D341Med (cell line): ENCODE data around the gene SP100.
"Not testable (repeated sequence)": the region's sequence is repeated elsewhere in the genome, so short reads cannot be mapped to it uniquely, and the experiment has no call there.

Experiments
- DNase-seq: peaks from one replicate; pipeline ENCODE4 v3.0.0; 2012; ENCODE audit warnings: low spot score

The SP100 gene

DNA sequence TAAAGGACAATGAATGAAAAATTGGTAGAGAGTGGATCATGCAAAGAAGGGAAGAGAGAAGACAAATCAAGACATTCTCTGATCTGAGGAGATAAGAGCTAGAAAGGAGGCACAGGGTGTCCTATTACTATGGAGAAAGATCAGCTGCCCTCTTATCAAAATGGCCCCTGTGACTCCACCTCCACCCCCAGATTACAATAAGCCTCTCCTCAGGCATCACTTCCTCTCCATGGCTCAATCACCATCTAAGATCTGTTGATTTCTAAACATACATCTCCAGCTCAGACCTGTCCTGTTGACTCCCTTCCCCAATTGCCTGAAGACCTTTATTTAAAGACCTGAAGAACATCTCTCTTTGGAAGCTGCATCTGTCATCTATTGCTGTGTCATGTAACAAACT is 43.2 kb downstream of the SP100 start:
- DNase-seq: no peak

GRCh38 chr2:230471074-230471473 is 55.1 kb downstream of the SP100 start:
- DNase-seq: no peak

DNA sequence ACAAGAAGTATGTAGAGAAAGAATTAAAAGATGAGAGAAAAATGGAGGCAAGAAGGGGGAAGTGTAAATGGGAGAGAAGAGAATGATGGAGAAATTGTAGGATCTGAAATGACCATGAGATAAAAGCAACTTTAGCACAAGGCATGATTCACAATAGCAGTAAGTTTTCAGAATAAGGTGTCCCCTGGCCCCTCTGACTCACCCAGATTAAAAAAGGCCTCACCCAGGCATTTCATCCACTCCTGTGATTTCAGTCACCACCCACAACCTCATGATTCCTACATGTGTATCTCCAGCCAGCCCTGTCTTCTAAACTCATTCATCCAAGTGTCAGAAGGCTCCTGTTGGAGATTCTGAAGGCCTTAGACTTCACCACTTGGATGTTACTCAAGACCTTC is 56.6 kb downstream of the SP100 start:
- DNase-seq: no peak

GRCh38 chr2:230473378-230473777 is 57.4 kb downstream of the SP100 start:
- no peak for DNase-seq

- no peak for DNase-seq
These were observed 59.1 kb downstream of the SP100 start for GRCh38 chr2:230475143-230475542.

- no peak for DNase-seq
These were observed 69.9 kb downstream of the SP100 start for GRCh38 chr2:230485801-230486341.

- not testable (repeated sequence) for DNase-seq
These were observed 75.2 kb downstream of the SP100 start for GRCh38 chr2:230491219-230491618.

DNA sequence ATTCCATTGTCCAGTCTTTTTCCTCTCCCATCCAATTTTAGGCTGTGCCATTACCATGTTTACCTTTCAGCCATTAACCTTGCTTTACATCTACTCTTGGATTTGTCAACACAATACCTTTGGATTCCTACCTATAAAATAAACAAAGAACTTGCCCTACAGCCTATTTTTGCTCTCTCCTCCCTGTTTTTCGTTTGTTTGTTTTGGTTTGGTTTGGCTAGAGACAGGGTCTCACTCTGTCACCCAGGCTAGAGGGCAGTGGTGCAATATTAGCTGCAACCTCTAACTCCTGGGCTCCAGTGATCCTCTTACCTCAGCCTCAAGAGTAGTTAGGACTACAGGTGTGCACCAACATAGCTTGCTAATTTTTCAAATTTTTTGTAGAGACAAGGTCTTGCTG is 76.1 kb downstream of the SP100 start:
- no peak for DNase-seq

DNA sequence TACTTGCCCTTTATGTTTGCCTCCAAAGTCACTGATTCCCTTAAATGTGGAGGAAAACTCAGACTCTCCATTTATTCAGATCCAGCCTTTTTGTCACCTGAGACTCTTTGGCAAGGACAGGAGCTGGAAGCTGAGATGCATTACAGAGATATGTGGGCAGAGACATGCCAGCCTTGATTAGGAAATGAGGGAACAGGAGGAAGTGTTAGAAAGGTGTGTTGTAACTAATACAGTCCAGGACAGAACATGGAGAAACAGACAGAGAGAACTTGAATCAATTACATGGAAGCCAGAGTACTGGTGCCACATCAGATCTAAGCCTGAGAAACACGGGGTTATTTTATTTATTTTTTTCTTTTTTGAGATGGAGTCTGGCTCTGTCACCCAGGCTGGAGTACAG is 79.0 kb downstream of the SP100 start:
- no peak for DNase-seq

DNA sequence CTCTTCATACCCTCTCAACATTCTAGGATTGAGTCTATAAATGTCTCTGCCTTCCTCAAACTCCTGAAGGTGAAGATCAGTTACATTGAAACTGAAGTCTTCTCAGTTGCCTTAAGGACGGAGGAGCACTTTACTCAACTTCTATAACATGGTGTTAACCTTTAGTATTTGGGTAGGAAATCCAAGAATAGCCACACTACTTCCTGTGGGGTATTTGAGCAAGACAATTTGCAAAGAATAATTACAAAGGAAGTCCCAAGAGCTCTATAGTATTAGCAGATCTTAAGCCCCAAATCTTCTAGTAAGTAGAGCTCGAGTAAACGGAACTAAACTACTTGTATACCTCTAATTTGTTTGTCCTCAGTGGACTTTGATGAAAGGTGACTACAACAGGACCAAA is 80.9 kb downstream of the SP100 start:
- no peak for DNase-seq

DNA sequence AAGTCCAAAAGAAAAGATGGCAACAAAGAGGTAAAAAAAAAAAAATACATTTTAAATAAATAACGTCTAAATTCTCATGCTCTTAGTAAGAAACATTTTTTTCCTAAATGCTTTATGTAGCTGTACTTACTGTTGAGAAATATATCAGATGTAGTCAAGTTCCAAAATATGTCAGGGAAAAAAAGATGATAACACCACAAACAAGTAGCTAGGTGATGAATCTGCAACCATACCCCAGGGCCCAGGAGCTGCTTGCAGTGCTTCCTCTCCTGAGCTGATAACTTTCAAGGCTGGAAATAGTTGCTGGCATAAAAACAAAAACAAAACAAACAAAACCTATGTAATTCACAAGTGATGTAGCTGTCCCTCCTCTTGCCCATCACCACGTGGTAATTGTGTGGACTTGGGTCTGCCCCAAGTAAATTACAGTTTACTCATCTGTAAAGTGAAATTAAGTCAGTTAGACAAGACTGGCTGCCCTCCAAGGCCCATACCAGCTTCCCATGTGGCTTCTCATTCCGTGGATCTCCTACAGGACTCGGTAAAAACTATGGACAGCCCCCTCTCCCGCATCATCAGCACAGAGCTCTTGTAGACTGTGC is 82.6 kb downstream of the SP100 start:
- DNase-seq: no peak

- no peak for DNase-seq
These were observed 86.6 kb downstream of the SP100 start for GRCh38 chr2:230502593-230502992.

GRCh38 chr2:230503798-230504197 is 87.8 kb downstream of the SP100 start:
- no peak for DNase-seq

GRCh38 chr2:230505162-230505561 is 89.2 kb downstream of the SP100 start:
- no peak for DNase-seq

DNA sequence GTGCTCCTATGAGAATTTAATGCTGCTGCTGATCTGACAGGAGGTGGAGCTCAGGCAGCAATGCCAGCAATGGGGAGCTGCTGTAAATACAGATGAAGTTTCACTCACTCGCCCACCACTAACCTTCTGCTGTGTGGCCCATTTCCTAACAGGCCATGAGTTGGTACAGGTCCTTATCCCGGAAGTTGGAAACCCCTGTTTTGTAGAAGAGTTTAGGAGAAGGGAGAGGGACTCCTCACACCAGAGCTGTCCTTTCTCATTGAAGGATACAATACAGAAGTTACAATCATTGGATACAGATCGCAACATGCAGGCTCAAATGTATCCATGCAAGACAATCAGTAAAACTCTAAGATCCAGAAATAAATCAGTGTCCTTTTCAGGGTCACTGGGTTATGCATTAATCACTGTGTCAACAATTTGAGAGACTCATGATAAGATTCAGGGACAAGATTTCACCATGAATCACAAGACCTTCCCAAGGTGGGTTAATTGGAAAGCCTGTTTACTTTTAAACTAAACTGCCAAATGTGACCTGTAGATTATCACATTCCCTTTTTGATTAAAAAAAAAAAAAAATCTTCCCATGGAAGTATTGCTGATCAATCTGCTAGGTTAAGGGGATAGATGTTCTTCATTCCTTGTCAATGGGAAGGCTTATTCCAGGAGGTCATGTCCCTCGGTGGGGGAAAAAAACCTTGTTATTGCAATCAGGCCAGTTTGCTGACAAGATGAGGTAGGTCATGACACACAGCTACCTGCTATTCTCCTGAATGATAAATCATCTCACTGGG is 97.2 kb downstream of the SP100 start:
- DNase-seq: no peak

DNA sequence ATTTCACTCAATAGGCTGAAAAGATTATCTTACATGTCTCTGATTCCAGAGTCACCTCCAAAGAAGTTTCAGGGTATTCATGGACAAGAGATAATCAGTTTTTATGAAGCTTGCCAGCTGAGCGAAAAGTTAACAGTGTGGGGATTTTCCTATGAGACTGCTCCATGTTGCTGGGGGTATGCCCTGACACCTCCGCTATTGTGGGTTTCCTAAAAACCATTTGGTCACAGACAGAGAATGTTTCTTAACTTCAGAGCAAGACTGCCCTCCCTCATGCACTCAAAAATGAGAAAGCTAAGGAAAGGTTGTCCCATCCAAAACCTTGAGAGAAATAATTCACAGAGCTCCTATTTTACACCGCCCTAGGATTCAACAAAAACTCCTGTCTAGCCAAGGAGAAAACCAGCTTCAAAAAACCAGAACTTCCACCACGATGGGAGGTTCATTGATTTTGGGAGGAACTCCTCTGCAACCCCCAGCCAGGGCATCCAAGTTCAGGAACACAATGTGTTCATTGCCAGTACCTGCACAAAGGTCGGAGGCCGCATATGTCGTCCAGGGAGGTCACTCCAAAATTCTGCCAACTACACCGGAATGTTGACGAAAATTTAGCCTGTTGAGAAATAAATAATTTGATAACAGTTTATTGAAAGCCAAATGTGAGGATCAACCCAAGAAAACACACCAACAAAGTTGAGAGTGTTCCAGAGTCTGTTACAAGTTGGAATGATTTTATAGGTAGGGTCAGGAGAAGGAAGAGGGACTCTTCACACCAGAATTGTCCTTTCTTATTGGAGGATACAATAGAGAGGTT is 104.3 kb downstream of the SP100 start:
- no peak for DNase-seq

- no peak for DNase-seq
These were observed 104.8 kb downstream of the SP100 start for GRCh38 chr2:230520875-230521155.

DNA sequence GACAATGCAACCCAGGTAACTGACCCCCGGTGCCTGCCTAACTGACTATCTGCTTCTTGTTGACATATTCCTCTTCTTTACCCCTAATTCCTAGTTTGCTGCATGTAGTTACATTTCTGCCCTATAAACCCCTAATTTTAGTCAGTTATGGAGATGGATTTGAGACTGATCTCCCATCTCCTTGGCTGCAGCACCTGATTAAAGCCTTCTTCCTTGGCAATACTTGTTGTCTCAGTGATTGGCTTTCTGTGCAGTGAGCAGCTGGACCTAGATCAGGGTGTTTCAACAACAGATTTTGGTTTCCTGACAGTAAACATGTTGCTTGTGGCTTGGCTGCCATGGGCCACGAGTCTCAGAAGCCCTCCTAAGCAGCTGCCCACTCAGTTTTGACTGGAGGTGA is 105.4 kb downstream of the SP100 start:
- no peak for DNase-seq

- DNase-seq: no peak
These were observed 109.7 kb downstream of the SP100 start for GRCh38 chr2:230525682-230526081.

GRCh38 chr2:230537531-230537976 is 121.6 kb downstream of the SP100 start:
- no peak for DNase-seq

- DNase-seq: no peak
These were observed 124.3 kb downstream of the SP100 start for GRCh38 chr2:230540332-230540731.

- no peak for DNase-seq
These were observed 126.0 kb downstream of the SP100 start for GRCh38 chr2:230541934-230542380.

- no peak for DNase-seq
These were observed 126.8 kb downstream of the SP100 start for GRCh38 chr2:230542751-230543150.
